Dermis microvascular lymphatic vessel endothelial cell (primary cell): Measurements from ENCODE around the gene CD63. TPM values are rescaled to one million over a fixed set of nuclear protein-coding genes. Genes with fewer than 3 reads are reported as not detected.
"Not testable (repeated sequence)": the region's sequence is repeated elsewhere in the genome, so short reads cannot be mapped to it uniquely, and the experiment has no call there.

Experiments
- DNase-seq, 2 donors: peaks; one replicate each; pipeline versions ENCODE4 v3.0.0 to v3.0.0-alpha.2; 2010; ENCODE audit warnings: low read depth in 2 of 2
- total RNA-seq: library from RNA; depleted of rRNA; stranded (reverse); fragments of >200 nt; gene quantifications from 2 replicates; pipeline ENCODE4 v1.2.1, GENCODE V29; 2014

The CD63 gene
- 1,084 and 1,362 TPM in 2 replicates for total RNA-seq

GRCh38 chr12:55728939-55729818, at the start of gene CD63:
Gene CD63, minus strand, starts transcription at chr12:55729009. Its CDS starts 668 bp downstream, at chr12:55728341.
- DNase-seq = peak; percentile 60 to 94

- no peak for DNase-seq
These were observed 49.0 kb upstream of the CD63 start for GRCh38 chr12:55777856-55778255.

- DNase-seq = no peak
These were observed 42.9 kb upstream of the CD63 start for GRCh38 chr12:55771736-55772135.

GRCh38 chr12:55767156-55767555, 38.3 kb upstream of the CD63 start:
- DNase-seq = no peak

- no peak for DNase-seq
These were observed 37.0 kb upstream of the CD63 start for GRCh38 chr12:55765736-55766290.

- no peak for DNase-seq
These were observed 33.8 kb upstream of the CD63 start for GRCh38 chr12:55762646-55763045.

GRCh38 chr12:55760663-55761062, 31.9 kb upstream of the CD63 start:
- DNase-seq = no peak

- DNase-seq = not testable (repeated sequence)
These were observed 29.8 kb upstream of the CD63 start for GRCh38 chr12:55758575-55758974.

- DNase-seq = no peak
These were observed 28.9 kb upstream of the CD63 start for GRCh38 chr12:55757701-55758100.

GRCh38 chr12:55755246-55755645, 26.4 kb upstream of the CD63 start:
- no peak for DNase-seq

- DNase-seq = no peak
These were observed 19.6 kb upstream of the CD63 start for GRCh38 chr12:55748230-55748993.

GRCh38 chr12:55746913-55747231, 18.1 kb upstream of the CD63 start:
- no peak for DNase-seq

- no peak for DNase-seq
These were observed 17.5 kb upstream of the CD63 start for GRCh38 chr12:55746174-55746912.

GRCh38 chr12:55745361-55746173, 16.8 kb upstream of the CD63 start:
- no peak for DNase-seq

- no peak for DNase-seq
These were observed 15.7 kb upstream of the CD63 start for GRCh38 chr12:55744340-55745030.

GRCh38 chr12:55743406-55744339, 14.9 kb upstream of the CD63 start:
- DNase-seq = peak in 1 of 2 donors; percentile 60

GRCh38 chr12:55742719-55743405, 14.1 kb upstream of the CD63 start, which contains the start of gene GDF11:
Gene GDF11, plus strand, starts transcription at chr12:55743122. Its CDS starts 195 bp downstream, at chr12:55743317.
- peak in 1 of 2 donors; percentile 81 for DNase-seq

GRCh38 chr12:55741931-55742680, 13.3 kb upstream of the CD63 start:
- no peak for DNase-seq
